ENCODE results near the gene ADISSP.
"Not testable (repeated sequence)": the region's sequence is repeated elsewhere in the genome, so short reads cannot be mapped to it uniquely, and the experiment has no call there.

Gene ADISSP

DNA sequence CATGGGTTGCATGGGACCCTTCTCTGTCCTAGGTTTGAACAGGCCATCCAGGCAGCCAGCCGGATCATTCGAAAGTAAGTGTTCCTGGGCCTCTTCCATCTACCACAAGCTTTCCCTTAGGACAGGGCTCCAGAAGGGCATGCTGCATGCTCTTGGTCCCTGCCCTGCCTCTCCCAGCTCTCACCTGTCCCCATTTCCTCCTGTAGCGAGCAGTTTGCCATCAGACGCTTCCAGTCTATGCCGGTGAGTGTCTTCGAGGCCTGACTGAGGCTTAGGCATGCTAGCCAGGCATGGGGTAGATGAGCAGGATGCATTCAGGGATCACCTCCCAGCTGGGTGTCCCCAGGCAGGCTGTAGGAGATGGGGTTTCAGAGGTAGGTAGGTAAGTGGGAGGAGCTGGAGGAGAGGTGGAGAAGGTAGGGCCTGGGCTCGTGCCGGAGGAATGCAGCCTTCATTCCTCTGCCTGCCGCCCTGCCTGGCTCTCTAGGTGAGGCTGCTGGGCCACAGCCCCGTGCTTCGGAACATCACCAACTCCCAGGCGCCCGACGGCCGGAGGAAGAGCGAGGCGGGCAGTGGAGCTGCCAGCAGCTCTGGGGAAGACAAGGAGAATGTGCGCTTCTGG, 32.8 kb upstream of the ADISSP start:
- no peak overlapping the region for H3K4me3 ChIP-seq (ENCODE audit: low read length)
- DNase-seq (ENCODE audit: low read depth, low spot score): no peak

DNA sequence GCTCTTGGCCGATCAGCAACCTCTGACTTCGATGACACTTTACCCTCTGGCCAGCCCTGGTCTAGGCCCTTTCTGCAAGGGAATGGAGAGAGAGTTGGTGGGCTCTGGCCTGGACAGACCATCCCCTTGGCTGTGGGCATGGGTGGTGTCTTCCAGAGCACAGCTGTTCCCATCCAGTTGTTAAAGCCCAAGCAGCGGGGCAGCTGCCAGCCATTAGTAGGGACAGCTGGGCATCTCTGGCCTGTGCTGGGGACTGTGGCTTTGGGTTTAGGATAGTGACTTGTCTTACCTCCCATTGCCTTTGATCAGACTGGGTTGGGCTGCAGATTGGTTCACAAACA, 31.3 kb upstream of the ADISSP start:
- H3K4me3 ChIP-seq (ENCODE audit: low read length): no peak overlapping the region
- DNase-seq (ENCODE audit: low read depth, low spot score): peak; percentile 80

DNA sequence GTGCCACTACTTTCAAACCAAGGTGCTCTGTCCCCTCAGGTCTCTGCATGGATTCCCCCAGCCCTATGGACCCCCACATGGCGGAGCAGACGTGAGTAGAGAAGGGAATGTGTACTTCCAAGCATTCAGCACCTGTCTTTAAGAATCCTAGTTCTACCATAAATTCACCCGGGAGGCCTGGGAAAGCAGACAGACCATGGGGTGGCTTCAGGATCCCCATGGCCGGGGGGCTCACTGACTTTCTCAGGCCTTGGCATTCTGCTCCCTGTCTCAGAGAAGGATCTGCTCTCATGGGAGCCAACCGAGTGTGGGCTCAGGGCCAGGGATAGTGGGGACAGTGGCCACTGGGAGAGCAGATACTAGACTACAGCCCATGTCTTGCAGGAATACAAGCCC, 30.8 kb upstream of the ADISSP start:
- DNase-seq (ENCODE audit: low read depth, low spot score): no peak
- no peak overlapping the region for H3K4me3 ChIP-seq (ENCODE audit: low read length)

DNA sequence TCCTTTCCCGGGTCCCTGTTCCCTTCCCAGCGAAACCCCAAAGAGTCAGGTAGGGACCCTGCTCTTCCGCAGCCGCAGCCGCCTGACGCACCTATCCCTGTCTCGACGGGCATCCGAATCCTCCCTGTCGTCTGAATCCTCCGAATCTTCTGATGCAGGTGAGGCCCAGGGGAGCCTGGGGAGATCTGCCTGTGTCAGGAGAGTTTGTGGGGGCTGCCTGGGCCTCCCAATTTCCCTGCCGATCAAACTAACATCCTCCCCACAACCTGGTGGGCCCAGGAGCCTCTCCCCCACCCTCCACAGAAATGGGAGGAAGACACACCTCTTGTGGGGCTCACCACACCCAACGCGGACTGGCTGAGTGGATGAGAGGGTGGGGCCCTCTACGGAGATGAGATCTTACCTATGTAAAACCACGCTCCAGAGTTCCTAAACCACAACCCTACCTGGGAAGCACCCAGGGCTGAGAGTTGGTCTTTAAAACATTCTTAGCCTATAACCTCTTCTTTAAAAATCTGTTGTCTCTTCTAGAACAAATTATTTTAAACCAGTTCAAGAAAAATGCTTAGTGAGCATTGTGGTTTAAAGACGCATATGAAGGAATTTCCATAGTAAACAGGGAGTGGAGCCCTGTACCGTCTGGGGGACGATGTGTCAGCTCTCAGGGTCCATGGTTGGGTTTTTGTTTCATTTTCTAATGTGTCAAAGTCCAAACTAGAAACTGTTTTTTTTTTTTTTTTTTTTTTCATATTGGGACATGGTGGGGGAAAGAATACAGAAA, 30.2 kb upstream of the ADISSP start:
- no peak for DNase-seq (ENCODE audit: low read depth, low spot score)
- H3K4me3 ChIP-seq (ENCODE audit: low read length): peak overlapping the region; percentile 83

DNA sequence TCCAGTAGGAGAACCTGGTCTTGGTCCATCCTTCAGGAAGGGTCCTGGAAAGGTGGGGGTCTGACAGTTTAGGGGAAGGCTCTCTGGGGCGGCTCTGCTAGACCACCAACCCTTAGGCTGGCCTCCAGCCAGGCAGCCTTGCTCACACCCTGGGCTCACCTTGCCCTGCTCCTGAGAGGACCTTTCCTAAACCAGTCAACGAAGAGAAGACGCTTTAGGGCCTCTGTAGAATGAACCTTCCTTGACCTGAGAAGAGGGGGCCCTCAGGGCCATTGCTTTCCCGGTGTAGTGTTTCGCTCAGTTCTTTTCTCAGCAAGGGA, 29.6 kb upstream of the ADISSP start:
- H3K4me3 ChIP-seq (ENCODE audit: low read length): peak overlapping the region; percentile 83
- DNase-seq (ENCODE audit: low read depth, low spot score): no peak

DNA sequence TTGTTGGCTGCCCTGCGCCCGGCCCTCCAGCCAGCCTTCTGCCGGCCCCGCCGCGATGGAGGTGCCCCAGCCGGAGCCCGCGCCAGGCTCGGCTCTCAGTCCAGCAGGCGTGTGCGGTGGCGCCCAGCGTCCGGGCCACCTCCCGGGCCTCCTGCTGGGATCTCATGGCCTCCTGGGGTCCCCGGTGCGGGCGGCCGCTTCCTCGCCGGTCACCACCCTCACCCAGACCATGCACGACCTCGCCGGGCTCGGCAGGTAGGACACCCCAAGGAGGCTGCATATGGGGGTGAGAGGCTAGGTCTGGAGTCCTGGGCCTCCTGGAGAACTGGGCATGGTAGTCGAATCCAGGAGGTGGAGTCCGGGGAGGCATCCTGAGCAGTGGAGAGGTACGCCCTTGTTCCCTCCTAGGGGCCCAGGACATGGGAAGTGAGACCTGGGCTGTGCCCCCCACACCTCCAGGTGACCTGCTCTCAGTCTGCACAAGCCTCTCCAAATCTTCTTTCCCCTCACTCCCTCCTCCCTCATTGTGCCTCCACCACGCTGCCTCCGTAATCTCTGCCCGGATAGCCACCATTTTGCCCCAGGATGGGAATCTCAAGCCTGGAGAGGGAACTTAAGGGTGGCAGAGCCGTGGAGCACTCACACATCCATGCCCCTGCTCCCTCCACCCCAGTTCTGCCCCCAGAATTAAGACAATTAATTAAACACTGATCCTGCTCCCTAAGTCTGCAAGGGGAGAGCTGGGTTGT, 29.1 kb upstream of the ADISSP start:
- H3K4me3 ChIP-seq (ENCODE audit: low read length): peak overlapping the region; percentile 83
- DNase-seq (ENCODE audit: low read depth, low spot score): no peak

DNA sequence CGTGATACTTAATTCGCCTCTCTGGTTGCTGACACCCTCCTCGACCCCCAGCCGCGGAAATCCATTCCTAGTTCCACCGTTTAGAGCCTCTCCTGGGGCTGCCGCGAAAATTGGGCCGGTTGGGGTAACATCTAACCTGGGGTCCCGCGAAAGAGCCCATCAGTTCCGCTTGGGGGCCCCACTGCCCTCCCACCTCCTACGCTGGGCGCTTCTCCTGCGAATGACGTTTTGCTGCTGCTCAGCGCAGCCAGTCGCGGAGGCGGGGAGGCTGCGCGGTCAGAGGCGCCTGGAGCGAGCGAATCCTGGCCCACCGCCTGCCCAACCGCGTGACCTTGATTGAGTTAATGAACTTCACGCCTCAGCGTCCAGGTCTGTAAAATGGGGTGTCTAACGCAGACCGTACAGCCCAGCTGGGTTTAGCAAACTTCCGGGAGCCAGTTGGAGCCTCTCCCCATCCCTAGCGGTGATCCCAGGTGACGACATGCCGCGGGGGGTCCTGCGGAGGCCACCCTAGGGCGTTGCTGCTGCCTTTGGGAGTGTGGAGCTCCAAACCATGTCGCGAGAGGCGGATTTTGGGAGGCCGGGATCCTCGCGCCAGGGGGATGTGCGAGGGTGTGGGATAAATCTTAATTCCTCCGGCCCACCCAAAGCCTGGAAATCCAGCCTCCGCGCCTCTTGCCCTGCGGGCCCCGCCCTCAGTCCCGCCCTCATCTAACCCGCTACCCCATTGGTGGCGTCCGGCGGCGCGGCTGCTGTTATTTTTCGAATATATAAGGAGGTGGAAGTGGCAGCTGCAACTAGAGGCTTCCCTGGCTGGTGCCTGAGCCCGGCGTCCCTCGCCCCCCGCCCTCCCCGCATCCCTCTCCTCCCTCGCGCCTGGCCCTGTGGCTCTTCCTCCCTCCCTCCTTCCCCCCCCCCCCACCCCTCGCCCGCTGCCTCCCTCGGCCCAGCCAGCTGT, 28.2 kb upstream of the ADISSP start, which contains the start of gene CDC25B:
Gene CDC25B (plus strand): TSS at position 800 of the 958 bp plus-strand sequence. CDS start 222 bp downstream, outside the sequence.
- DNase-seq (ENCODE audit: low read depth, low spot score): peak; percentile 84
- peak within 1 kb of the TSS; percentile 83 for H3K4me3 ChIP-seq (ENCODE audit: low read length)

DNA sequence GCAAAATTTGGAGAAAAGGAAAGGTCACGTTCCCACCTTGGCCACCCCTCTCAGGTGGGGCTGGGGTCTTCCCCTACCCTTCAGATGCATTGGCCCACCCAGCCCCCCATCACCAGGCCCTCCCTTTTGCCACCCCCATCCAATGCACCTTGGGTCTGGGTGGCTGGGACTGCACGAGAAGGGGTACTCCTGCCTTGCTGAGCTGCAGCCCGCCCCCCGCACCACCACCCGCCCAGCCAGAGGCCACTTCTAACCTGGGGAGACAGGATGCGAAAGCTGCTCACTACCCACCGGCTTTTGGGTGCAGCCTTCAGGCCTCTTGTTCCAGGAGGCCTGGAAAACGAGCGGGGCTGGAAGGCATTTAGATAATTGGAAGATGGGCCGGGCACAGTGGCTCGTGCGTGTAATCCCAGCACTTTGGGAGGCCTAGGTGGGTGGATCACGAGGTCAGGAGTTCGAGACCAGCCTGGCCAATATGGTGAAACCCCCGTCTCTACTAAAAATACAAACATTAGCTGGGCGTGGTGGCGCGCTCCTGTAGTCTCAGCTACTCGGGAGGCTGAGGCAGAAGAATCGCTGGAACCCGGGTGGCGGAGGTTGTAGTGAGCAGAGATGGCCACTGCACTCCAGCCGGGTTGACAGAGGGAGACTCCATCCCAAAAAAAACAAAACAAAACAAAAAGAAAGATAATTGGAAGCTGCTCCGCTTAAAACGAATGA, 27.3 kb upstream of the ADISSP start:
- DNase-seq (ENCODE audit: low read depth, low spot score): no peak
- peak overlapping the region; percentile 83 for H3K4me3 ChIP-seq (ENCODE audit: low read length)

DNA sequence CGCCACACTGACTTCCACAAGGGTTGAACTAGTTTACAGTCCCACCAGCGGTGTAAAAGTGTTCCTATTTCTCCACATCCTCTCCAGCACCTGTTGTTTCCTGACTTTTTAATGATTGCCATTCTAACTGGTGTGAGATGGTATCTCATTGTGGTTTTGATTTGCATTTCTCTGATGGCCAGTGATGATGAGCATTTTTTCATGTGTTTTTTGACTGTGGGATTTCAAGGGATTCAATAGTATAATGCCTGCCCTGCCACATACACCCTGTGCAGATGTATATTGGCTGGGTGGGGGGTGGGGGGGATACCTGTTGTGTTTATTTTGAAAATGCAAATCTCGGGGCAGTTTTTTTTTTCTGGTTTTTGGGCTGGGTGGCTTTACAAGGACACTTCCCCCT, 26.6 kb upstream of the ADISSP start:
- H3K4me3 ChIP-seq (ENCODE audit: low read length); DNase-seq (ENCODE audit: low read depth, low spot score): not testable (repeated sequence)

DNA sequence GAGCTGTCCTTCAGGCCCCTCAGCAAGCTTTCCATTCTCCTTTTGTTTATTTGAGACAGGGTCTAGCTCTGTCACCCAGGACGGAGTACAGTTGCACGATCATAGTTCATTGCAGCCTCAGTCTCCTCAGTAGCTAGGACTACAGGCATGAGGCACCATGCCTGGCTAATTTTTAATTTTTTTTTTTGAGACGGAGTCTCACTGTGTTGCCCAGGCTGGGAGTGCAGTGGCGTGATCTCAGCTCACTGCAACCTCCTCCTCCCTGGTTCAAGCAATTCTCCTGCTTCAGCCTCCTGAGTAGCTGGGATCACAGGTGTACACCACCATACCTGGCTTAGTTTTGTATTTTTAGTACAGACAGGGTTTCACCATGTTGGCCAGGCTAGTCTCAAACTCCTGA, 21.6 kb upstream of the ADISSP start:
- H3K4me3 ChIP-seq (ENCODE audit: low read length); DNase-seq (ENCODE audit: low read depth, low spot score): not testable (repeated sequence)

DNA sequence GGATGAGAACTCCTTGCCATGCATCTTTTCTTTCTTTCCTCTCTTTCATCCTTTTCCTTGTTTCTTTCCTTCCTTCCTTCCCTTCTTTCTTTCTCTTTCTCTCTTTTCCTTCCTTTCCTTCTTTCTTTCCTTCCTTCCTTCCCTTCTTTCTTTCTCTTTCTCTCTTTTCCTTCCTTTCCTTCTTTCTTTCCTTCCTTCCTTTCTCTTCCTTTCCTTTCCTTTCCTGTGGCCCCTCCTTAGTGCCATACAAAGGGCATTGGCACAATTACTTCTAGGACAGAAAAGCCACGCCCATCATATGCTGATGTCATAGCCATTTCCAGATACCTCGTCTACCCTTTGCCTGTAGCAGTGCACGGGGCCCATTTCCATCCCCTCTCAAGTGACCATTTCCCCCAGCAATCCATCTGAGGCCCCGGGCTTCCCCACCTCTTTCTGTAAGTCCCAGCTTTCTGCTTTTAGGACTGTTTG, 21.2 kb upstream of the ADISSP start:
- DNase-seq (ENCODE audit: low read depth, low spot score): no peak
- H3K4me3 ChIP-seq (ENCODE audit: low read length): no peak overlapping the region

DNA sequence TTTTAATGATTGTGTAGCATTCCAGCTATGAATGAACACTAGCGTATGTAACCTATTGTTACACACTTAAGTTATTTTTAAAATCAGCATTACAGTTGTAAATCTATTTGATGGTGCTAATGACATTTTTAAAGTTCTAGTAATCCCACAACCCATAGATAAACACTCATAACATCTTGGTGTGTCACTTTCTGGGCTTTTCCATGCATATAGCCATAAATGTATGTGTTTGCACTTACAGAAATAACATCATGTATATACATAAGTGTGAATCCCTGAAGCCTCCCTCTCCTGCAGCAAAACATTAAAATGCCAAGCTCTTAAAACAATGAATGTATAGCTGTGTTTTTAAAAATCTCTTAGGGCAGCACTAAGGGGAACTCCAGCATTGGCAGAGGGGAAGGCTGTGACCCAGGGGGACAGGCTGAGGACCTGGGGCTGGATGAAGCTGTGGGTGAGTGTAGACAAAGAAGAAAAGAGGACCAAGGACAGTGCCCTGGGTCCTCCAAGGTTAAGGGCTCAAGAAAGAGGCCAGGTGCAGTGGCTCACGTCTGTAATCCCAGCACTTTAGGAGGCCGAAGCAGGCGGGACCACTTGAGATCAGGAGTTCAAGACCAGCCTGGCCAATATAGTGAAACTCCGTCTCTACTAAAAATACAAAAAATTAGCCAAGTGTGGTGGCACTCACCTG, 19.9 kb upstream of the ADISSP start:
- H3K4me3 ChIP-seq (ENCODE audit: low read length): peak overlapping the region; percentile 62
- DNase-seq (ENCODE audit: low read depth, low spot score): no peak

DNA sequence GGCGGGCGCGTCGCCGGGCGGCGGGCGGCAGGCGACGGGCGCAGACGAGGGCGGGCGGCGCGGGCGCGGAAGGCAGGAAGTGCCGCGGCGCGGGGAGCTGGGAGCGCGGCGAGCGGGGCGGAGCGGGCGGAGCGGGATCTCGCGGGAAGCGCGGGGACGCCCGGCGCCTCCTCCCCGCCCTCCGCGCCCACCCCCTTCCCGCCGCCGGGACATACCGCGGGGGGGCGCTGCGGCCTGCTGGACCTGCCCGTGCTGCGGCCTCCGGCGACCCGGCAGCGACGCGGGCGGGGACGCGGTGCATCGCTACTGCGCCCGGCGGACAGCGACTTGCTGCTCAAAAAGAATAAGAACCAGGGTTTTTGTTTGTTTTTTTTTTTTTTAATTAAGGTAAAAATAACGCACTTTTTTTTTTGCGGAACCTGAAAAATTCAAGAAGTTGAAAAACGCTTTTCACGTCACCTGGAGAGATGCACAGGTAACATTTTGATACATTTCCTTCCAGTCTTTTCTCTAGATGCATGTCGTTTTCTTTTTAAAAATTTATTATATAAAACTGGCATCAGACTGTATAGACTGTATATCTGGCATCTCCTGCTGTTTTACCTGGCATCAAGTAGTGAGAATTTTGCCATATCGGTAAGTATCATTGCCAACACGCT, 19.2 kb upstream of the ADISSP start, which contains the start of gene CENPB:
Gene CENPB (minus strand): TSS at position 76 of the 659 bp plus-strand sequence. CDS start 257 bp downstream, outside the sequence.
- peak; percentile 71 for DNase-seq (ENCODE audit: low read depth, low spot score)
- peak within 1 kb of the TSS; percentile 62 for H3K4me3 ChIP-seq (ENCODE audit: low read length)

DNA sequence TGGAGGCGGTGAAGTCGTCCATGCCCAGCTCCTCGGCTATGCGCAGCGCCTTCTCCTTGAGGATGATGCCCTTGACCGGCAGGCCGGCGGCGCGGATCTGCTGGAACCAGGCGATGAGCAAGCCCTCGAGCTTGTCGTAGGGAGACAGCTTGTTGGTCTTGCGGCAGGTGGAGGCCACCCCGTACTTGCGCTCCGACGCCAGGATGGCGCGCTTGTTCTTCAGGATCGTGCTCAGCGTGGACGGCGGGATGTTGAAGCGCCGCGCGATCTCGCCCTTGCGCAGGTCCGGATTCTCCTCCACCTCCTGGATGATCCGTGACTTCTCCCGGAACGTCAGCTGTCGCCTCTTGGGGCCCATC, 18.6 kb upstream of the ADISSP start:
- H3K4me3 ChIP-seq (ENCODE audit: low read length): peak overlapping the region; percentile 62
- no peak for DNase-seq (ENCODE audit: low read depth, low spot score)

DNA sequence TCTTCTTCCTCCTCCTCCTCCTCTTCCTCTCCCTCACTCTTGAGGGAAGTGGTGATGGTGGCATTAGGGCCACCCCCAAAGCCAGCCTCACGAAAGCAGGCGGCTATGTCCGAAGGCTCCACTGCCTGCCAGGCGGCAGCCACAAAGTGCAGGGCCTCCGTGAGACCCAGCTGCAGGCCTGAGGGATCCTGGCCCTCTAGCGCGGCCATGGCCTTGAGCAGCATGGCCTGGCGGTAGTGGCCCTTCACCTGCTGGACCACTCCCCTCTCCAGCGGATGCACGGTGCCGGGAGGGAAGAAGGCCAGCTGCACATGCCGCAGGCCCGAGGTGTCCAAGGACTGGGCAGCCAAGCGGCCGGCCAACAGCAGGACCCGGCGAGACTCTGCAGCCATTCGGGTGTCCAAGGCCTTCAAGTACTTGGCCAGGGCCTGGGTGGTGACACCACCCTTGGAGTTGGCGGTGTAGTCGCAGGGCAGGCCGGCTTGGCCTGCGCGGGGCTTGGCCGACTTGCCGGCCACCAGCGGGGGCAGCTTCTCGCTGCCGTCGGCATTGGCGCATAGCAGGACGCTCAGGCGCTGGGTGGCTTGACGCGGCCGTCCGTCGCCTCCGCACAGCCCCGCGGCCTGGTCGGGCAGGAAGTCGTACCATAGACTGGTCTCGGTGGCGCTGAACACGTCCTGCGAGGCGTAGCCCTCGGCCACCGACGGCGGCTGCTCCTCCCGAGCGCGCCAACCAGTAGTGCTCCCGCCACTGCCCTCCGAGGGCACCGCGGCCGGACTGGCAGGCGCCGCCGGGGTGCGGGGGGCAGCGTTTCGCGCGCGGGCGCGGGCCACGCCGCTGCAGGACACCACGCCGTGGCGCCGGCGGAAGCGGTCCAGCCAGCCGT, 17.9 kb upstream of the ADISSP start:
- DNase-seq (ENCODE audit: low read depth, low spot score): no peak
- peak overlapping the region; percentile 62 for H3K4me3 ChIP-seq (ENCODE audit: low read length)

DNA sequence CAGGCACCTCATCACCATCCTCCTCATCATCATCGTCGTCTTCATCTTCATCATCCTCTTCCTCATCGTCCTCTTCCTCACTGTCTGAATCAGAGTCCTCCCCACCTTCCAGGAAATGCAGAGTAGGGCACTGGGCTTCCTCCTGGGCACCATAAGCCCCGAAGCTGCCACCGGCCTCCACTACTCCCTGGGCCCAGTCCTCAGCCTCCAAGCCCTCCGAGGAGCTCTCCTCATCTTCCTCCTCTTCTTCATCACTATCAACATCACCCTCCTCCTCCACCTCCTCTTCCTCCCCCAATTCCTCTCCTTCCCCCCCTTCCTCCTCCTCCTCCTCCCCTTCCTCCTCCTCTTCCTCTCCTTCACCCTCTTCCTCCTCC, 17.3 kb upstream of the ADISSP start:
- DNase-seq (ENCODE audit: low read depth, low spot score): no peak
- H3K4me3 ChIP-seq (ENCODE audit: low read length): no peak overlapping the region

All from Jurkat, Clone E6-1 (cell line).